ENCODE measurements around the gene MED29. TPM values are rescaled to one million over a fixed set of nuclear protein-coding genes. Genes with fewer than 3 reads are reported as not detected.

MED29 gene
- total and polyA plus RNA-seq, 2 of the 13 experiments (the other 11 are each of a cell fraction or from before 2014, with no cell fraction given): 14.0 to 19.7 TPM

DNA sequence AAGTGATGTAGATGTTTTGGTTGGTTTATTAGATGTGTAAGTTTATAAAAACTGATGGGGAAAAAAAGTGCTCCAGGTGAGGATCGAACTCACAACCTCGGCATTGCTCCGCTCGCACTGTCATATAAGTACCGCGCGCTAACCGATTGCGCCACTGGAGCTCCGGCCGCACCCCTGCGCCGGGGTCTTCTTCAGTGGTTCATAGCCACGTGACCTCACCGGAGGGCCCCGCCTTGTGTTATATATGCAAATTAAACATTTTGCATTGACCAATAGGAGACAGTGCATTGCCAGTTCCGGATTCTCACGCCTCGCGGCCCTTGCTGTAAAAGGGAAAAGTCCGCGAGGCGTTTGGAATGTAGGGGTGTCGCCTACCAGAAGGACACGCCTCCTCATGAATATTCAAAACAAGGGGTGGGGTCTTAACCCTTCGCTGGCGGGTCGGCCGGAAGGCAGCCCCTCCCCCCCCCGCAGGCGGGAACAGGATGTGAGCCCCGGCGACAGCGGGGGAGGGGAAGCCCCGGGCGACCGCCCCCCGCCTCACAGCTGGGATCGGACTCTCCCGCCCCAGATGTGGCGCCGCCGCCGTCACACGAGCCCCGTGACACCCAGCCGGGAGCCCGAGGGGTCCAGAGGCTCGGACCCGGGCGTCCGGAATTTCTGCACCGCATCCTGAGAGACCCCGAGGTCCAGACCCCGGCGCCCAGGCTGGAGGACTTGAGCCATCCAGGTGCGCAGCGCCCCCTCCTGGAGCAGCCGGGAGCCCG is 21.1 kb downstream of the MED29 start, which contains the start of gene PLEKHG2 (continued):
- TF ChIP-seq ZSCAN30 (CRISPR knock-in tag; IDR thresholded peaks at IDR 0.05) (0 out of 2 replicates have a peak, but pooled peaks have one; percentile 19), ZNF570 (CRISPR knock-in tag; IDR thresholded peaks at IDR 0.05; ENCODE audit: borderline replicate concordance) (no peak), PAX8 (CRISPR knock-in tag; IDR thresholded peaks at IDR 0.05; ENCODE audit: borderline replicate concordance) (no peak), ZNF788 (CRISPR knock-in tag; IDR thresholded peaks at IDR 0.05; ENCODE audit: borderline replicate concordance) (no peak; the same call in 1 of the 2 replicates), ZNF792 (CRISPR knock-in tag; IDR thresholded peaks at IDR 0.05) (peak; percentile 72), TRIM24 (CRISPR knock-in tag; IDR thresholded peaks at IDR 0.05) (no peak), ZNF382 (CRISPR knock-in tag; IDR thresholded peaks at IDR 0.05; ENCODE audit: borderline replicate concordance) (no peak), ZNF264 (CRISPR knock-in tag; IDR thresholded peaks at IDR 0.05) (0 out of 2 replicates have a peak, but pooled peaks have one; percentile 63), MTA1 (CRISPR knock-in tag; IDR thresholded peaks at IDR 0.05; ENCODE audit: borderline replicate concordance) (no peak; the same call in 1 of the 2 replicates), POLR2A (IDR thresholded peaks at IDR 0.05; ENCODE audit: insufficient read depth in 1 of 2, low read depth in 2 of 2, low read length in 2 of 2) (peak; percentile 48 to 63; a peak in 3 of 4 replicates), GATAD2A (CRISPR knock-in tag; IDR thresholded peaks at IDR 0.05) (0 out of 2 replicates have a peak, but pooled peaks have one; percentile 30), HNF1A (IDR thresholded peaks at IDR 0.05; ENCODE audit: low read depth) (0 out of 2 replicates have a peak, but pooled peaks have one; percentile 36), HNF1A (CRISPR knock-in tag; IDR thresholded peaks at IDR 0.05; ENCODE audit: borderline replicate concordance) (peak; percentile 69; the same call in 1 of the 2 replicates), ZNF580 (CRISPR knock-in tag; IDR thresholded peaks at IDR 0.05; ENCODE audit: borderline replicate concordance, low read depth) (peak; percentile 77; the same call in 1 of the 2 replicates), ZNF605 (CRISPR knock-in tag; IDR thresholded peaks at IDR 0.05) (peak; percentile 84)
- TF ChIP-seq, protein P1, sequence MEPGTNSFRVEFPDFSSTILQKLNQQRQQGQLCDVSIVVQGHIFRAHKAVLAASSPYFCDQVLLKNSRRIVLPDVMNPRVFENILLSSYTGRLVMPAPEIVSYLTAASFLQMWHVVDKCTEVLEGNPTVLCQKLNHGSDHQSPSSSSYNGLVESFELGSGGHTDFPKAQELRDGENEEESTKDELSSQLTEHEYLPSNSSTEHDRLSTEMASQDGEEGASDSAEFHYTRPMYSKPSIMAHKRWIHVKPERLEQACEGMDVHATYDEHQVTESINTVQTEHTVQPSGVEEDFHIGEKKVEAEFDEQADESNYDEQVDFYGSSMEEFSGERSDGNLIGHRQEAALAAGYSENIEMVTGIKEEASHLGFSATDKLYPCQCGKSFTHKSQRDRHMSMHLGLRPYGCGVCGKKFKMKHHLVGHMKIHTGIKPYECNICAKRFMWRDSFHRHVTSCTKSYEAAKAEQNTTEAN (CRISPR knock-in tag; conservative IDR thresholded peaks at IDR 0.05): no peak; the same call in 1 of the 2 replicates
- TF ChIP-seq, protein P2, sequence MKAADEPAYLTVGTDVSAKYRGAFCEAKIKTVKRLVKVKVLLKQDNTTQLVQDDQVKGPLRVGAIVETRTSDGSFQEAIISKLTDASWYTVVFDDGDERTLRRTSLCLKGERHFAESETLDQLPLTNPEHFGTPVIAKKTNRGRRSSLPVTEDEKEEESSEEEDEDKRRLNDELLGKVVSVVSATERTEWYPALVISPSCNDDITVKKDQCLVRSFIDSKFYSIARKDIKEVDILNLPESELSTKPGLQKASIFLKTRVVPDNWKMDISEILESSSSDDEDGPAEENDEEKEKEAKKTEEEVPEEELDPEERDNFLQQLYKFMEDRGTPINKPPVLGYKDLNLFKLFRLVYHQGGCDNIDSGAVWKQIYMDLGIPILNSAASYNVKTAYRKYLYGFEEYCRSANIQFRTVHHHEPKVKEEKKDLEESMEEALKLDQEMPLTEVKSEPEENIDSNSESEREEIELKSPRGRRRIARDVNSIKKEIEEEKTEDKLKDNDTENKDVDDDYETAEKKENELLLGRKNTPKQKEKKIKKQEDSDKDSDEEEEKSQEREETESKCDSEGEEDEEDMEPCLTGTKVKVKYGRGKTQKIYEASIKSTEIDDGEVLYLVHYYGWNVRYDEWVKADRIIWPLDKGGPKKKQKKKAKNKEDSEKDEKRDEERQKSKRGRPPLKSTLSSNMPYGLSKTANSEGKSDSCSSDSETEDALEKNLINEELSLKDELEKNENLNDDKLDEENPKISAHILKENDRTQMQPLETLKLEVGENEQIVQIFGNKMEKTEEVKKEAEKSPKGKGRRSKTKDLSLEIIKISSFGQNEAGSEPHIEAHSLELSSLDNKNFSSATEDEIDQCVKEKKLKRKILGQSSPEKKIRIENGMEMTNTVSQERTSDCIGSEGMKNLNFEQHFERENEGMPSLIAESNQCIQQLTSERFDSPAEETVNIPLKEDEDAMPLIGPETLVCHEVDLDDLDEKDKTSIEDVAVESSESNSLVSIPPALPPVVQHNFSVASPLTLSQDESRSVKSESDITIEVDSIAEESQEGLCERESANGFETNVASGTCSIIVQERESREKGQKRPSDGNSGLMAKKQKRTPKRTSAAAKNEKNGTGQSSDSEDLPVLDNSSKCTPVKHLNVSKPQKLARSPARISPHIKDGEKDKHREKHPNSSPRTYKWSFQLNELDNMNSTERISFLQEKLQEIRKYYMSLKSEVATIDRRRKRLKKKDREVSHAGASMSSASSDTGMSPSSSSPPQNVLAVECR (CRISPR knock-in tag; IDR thresholded peaks at IDR 0.05; ENCODE audit: borderline replicate concordance): peak; percentile 66; the same call in 1 of the 2 replicates
- TF ChIP-seq, protein P3, sequence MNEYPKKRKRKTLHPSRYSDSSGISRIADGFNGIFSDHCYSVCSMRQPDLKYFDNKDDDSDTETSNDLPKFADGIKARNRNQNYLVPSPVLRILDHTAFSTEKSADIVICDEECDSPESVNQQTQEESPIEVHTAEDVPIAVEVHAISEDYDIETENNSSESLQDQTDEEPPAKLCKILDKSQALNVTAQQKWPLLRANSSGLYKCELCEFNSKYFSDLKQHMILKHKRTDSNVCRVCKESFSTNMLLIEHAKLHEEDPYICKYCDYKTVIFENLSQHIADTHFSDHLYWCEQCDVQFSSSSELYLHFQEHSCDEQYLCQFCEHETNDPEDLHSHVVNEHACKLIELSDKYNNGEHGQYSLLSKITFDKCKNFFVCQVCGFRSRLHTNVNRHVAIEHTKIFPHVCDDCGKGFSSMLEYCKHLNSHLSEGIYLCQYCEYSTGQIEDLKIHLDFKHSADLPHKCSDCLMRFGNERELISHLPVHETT (CRISPR knock-in tag; conservative IDR thresholded peaks at IDR 0.05): no peak; the same call in 1 of the 2 replicates

All from HepG2 (cell line).